Measurements from ENCODE around the gene AIF1L.
"Not testable (repeated sequence)": the region's sequence is repeated elsewhere in the genome, so short reads cannot be mapped to it uniquely, and the experiment has no call there.

The AIF1L gene

GRCh38 chr9:131125038-131125287 lies 28.6 kb downstream of the AIF1L start:
- DNase-seq: no peak

GRCh38 chr9:131125288-131126058 lies 29.1 kb downstream of the AIF1L start, which contains the start of gene NUP214:
Gene NUP214, plus strand, starts transcription at chr9:131125586. Its CDS starts 119 bp downstream, at chr9:131125705.
- DNase-seq: peak; percentile 100

GRCh38 chr9:131126059-131126426 lies 29.7 kb downstream of the AIF1L start:
- DNase-seq: no peak

GRCh38 chr9:131129183-131129582 lies 32.9 kb downstream of the AIF1L start:
- DNase-seq: no peak

- DNase-seq: no peak
Observed at GRCh38 chr9:131138676-131139075, 42.3 kb downstream of the AIF1L start.

GRCh38 chr9:131140112-131140511 lies 43.8 kb downstream of the AIF1L start:
- DNase-seq: no peak

- DNase-seq: no peak
Observed at GRCh38 chr9:131140550-131140949, 44.2 kb downstream of the AIF1L start.

- no peak for DNase-seq
Observed at GRCh38 chr9:131142160-131142559, 45.8 kb downstream of the AIF1L start.

GRCh38 chr9:131144201-131144600 lies 47.9 kb downstream of the AIF1L start:
- no peak for DNase-seq

- DNase-seq: no peak
Observed at GRCh38 chr9:131145245-131145644, 48.9 kb downstream of the AIF1L start.

- DNase-seq: no peak
Observed at GRCh38 chr9:131146186-131146585, 49.9 kb downstream of the AIF1L start.

- DNase-seq: no peak
Observed at GRCh38 chr9:131148276-131148675, 51.9 kb downstream of the AIF1L start.

- no peak for DNase-seq
Observed at GRCh38 chr9:131148966-131149687, 52.8 kb downstream of the AIF1L start.

- DNase-seq: no peak
Observed at GRCh38 chr9:131149688-131150053, 53.3 kb downstream of the AIF1L start.

- no peak for DNase-seq
Observed at GRCh38 chr9:131153595-131153994, 57.3 kb downstream of the AIF1L start.

- not testable (repeated sequence) for DNase-seq
Observed at GRCh38 chr9:131158673-131159072, 62.3 kb downstream of the AIF1L start.

- no peak for DNase-seq
Observed at GRCh38 chr9:131160416-131161112, 64.2 kb downstream of the AIF1L start.

GRCh38 chr9:131161585-131161984 lies 65.3 kb downstream of the AIF1L start:
- DNase-seq: no peak

GRCh38 chr9:131162886-131163285 lies 66.6 kb downstream of the AIF1L start:
- DNase-seq: no peak

- no peak for DNase-seq
Observed at GRCh38 chr9:131165523-131165922, 69.2 kb downstream of the AIF1L start.

GRCh38 chr9:131167146-131167692 lies 70.9 kb downstream of the AIF1L start:
- no peak for DNase-seq

GRCh38 chr9:131167936-131168335 lies 71.6 kb downstream of the AIF1L start:
- DNase-seq: no peak

- no peak for DNase-seq
Observed at GRCh38 chr9:131169563-131170240, 73.4 kb downstream of the AIF1L start.

Data from T-helper 9 cell (primary cell).